Germinal center (tissue), 1 donor: ENCODE measurements around the gene GBA2.

Experiments used
- DNase-seq: peaks from one replicate; pipeline ENCODE4 v3.0.0; 2012; ENCODE audit warnings: mixed read lengths, low spot score

The GBA2 gene

DNA sequence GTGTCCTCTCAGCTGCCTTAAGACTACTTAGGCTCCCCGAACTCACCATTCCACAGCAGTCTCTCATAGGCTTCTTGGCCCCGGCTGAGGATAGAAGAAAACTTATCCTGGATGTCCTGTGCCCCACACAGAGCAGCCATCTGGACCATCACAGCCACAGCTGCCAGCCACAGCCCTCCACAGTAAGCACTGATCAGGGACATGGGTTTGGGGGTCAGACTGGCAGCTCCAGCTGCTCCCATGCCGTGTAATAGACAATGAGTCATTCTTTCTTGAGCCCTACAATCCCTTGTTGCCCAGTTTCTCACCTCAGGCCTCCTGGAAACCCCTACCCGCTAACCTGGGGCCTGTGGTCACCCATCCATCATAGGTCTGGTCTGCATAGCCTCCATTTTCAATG, 10.8 kb downstream of the GBA2 start:
- DNase-seq = no peak

DNA sequence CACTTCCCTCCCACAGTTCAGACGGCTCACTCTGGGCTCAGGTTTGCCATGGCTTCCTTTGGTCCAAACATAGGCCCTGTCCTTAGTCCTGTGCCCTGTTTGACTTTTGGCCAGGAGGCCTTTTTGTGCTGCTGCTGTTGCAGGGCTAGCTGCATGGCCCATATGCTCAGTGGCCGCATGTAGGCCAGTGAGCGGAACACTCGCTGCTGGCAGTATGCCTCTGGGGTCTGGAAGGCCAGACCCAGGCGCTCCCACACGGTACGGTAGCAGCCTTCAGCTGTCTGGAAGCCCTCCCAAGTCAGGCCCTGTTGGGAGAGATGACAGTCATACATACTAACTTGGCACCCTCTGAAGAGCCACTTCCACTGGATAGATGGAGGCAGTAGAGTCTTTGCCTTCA, 11.9 kb downstream of the GBA2 start:
- DNase-seq = no peak

DNA sequence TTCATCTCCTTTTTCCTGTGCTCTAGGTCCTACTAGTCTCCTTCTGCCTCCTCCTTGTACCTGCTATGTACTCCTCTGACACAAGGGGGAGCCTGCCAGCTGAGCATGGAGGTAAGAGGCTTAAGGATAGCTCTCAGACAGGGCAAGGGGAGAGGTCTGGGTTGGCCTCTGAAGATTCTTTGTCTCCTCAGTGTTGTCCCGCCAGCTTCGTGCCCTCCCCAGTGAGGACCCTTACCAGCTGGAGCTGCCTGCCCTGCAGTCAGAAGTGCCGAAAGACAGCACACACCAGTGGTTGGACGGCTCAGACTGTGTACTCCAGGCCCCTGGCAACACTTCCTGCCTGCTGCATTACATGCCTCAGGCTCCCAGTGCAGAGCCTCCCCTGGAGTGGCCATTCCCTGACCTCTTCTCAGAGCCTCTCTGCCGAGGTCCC, 12.8 kb downstream of the GBA2 start:
- DNase-seq = peak; percentile 76

DNA sequence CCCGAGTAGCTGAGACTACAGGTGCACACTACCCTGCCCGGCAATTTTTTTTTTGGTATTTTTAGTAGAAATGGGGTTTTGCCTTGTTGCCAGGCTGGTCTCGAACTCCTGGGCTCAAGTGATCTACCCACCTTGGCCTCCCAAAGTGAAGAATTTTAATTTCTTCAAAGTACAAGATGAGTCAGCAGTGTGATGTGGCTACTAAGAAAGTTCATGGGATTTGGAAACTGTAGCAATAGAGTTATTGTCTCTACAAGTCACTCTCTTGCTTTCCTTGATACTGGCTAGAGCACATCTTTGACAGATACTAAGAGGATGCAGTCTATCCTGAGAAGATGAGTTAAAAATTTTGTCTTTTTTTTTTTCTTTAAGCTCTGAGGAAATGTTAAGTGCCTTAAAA, 14.9 kb downstream of the GBA2 start:
- DNase-seq = no peak

DNA sequence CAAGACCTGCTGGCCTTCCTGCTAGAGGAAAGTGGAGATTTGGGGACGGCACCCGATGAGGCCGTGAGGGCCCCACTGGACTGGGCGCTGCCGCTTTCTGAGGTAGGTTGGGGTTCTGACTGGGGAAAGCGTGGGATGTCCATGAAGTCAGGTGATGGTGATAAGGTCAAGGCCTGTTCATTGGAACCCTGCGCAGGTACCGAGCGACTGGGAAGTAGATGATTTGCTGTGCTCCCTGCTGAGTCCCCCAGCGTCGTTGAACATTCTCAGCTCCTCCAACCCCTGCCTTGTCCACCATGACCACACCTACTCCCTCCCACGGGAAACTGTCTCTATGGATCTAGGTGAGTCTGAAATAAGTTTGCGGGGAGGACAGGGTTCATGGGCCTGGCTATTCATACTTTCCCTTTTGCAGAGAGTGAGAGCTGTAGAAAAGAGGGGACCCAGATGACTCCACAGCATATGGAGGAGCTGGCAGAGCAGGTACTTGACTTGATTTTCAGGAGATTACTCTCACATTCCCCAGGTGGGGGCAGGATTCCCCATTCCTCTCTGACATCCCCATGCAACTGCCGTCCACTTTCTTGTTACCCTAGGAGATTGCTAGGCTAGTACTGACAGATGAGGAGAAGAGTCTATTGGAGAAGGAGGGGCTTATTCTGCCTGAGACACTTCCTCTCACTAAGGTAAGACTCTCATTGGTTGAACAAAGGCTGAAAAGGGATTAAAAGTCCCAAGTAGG, 16.1 kb downstream of the GBA2 start:
- DNase-seq = peak; percentile 60

DNA sequence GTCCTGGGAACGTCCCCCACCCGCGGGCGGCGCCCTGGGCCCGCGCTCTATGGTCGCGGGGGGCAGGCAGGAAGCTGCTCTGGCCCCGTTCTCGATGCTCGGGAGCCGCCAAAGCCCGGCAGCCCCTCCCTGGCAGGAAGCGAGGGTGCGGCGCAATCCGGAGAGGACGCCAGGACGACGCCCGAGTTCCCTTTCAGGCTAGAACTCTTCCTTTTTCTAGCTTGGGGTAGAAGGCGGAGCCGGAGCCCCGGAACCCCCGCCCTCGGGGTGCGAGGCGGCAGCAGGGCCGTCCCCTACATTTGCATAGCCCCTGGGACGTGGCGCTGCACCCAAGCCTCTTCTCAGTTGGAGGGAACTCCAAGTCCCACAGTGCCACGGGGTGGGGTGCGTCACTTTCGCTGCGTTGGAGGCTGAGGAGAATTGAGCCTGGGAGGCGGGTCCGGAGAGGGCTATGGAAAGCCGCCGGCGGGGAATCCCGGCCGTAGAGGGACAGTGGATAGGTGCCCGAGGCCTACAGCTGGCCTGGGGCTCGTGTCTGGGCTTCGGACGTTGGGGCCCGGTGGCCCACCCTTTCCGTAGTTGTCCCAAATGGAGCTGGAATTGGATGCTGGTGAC, 16.7 kb downstream of the GBA2 start, which contains the start of the genes CREB3 and TLN1:
TSS of gene CREB3 (plus strand) at position 482 of the 615 bp plus-strand sequence. CDS start at position 589, 107 bp downstream.
TSS of gene TLN1 (minus strand) at position 11 of the 615 bp plus-strand sequence. CDS start 6,501 bp downstream, outside the sequence.
- DNase-seq = peak; percentile 99

DNA sequence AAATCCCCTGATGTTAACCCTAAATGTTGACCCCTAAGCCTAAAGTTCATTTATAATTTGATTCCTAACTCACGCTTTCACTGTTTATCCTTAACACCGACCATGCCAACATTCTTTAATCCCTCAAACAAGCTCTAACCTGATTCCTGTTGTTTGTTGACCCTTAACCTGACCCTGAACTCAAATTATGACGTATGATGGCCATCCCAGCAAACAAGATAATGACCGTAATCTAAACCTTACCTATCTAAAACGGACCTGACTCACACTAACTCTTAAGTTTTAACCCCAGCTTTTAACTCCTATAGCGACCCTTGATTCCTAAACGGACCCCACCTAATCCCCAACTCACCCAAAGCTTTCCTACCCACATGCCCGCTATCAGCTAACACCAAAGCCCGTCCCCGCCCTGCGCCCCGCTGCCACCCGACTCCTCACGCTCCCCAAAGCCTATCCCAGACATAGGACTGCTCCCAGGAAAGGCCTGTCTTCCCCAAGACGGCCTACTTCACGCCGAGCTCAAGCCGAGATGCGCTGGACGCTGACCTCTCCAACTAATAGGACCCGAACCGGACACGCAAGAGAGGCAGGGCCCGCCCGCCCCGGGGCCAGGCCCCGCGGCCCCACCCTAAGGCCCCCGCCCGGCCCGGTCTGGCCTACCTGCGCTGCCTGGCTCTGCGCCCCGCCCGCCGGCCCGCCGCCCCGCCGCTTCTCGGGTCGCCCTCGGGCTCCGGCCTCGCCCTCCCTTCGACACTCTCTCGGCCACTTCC, 17.4 kb downstream of the GBA2 start:
- DNase-seq = no peak

DNA sequence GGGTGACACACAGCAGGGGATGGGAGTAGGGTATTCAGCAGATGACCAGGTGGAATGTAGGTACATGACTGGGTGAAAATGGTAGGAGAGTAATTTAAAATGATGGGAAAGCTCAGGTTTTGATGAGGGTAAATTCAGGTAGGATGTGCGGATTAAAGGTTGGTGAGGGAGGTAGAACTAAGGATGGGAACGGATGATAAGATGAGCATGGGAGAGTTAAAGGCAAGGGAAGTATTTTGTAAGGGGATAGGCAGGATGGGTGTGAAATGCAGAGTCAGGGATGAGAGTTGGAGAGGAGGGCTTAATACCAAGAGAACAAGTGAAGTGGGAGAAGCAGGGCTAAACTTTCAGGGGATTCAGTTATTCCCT, 18.6 kb downstream of the GBA2 start:
- no peak for DNase-seq

DNA sequence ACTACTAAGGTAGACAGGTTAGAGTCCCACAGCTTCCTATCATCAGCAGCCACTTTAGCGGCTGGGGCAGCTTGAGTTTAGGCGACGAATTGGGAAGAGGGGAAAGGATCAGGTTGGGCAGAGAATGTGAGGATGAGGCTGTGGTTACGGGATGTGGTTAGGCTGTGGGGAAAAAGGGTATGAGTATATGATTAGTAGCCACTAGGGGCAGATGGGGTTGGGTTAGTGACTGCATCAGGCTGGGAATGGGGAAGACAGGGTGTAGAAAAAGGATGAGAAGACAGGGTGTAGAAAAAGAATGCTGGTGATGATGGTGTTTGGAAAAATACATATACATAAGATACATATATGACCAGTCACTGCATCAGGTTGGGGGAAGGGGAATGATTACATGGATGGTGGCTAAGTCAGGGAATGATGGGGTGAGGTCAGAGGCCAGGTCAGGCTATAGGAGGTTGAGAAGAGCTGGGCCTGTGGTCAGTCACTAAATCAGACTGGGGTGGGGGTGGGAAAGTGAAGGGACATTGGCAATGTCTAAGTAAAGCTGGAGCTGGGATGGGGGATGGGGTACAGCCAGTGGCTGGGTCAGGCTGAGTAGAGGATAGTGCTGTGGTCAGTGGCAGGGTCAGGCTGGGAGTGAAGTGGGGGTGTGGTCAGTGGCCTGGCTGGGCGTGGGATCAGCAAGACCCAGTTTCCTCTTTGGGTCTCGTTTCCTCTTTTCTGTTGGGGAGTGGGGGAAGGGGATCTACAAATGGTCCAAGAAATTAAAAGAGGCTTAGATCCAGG, 19.1 kb downstream of the GBA2 start:
- DNase-seq = peak; percentile 62

DNA sequence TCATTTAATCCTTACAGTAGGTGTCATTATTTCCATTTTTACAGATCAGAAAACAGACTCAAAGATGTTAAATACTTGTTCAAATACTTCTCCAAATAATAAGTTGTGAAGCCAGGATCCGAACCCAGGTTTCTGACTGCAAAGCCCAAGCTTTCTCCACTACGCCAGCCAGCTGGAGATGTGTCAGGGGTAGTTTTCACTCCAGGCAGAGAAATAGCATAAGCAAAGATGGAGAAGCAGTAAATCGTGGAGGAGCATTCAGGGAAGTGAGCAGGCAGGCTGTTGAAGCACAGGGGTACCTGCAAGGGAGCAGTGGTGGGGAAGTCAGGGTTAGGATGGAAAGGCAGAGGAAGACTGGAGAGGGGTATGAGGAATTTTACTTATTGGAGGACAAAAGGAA, 19.9 kb downstream of the GBA2 start:
- DNase-seq = no peak

DNA sequence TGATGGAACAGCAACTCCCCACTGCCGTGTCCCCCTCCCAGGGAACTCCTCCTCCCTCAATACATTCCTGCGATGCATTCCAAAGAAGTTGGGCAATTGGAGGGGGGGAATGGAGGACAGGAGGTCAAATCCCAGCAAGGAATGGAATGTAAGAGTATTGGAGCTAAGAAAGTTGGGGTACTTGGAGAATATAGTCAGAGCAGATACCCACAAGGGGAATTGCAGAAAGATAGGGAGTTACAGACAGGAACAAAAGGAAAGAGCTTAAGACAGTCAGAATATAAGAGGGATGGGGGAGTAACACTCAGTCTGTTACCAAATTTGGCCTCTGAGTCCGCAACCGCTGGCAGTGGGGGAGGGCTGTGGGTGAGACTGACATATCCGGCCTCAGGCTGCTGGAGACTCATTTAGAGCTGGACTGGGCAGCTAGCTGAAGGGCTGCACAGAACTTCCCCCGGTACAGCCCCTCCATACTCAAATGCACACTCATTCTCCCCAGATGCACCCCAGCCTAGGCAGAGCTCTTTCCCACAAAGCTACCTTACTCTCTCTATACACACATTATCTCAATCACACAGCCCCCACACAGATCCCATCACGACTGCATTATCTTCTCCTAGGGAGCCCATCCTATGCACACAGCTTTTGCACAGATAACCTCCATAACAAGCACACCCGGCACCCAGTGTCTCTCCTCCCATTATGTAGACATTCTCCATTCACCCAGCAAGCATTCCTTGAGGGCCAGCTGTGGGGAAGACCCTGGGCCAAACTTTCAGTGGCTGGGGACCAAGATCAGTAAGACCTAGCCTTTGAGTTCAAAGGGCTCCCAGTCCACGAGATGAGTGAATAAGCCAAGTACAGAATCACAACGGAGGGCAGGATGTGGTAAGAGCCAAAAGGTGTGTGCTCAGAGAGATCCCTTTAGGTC, 20.7 kb downstream of the GBA2 start:
- no peak for DNase-seq

DNA sequence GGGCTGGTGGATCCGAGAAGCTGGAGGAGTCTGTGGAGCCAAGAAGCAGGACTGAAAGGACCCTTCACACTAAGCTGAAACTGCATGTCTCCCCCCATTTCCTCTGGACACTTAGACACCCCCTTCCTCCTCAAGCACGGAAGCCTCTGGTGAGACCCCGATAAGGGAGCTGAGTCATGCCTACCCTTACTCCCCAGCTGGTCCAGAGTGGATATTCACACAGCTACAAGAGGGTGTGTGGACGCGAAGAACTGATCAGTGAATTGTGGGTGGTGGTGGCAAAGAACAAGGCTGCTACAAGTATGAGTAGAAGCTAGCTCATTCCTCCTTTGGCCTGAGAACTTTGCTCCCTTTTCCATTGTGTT, 21.4 kb downstream of the GBA2 start:
- DNase-seq = no peak

DNA sequence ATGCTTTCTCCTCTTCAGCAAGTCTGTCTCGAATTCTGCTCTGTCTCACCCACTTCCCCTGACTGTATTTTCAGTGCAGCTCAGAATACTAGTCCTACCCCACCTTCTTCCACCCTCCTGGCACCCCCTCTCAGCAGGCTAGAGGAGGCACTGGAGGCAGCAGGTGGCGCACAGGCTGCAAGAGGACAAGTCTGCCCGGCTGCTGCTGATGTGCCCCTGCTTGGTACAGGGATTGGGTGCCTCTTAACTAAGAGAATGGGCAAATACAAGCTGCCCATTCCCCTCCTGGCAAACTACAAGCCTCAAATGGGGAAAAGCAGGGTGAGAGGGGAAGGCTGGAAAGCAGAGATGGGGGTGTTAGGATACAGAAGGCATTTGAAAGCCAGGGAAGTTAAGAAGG, 22.1 kb downstream of the GBA2 start:
- DNase-seq = peak; percentile 59

DNA sequence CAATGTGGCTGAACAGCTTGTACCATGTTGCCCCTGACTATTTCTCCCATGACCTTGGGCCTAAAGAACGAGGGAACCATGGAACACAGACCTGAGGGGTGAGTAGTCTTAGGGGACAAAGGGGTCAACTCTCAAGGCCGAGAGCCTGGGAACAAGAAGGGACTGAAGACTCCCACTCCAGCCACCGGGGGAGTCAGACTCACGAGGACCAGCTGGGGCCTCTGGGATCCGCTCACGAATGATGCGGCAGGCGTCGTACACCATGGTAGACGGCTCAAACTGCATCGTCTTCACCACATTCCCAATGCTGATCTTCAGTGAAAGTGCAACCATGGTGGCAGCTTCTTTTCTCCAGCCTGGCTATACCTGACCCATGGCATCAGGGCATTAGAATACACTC, 23.7 kb downstream of the GBA2 start:
- DNase-seq = no peak

DNA sequence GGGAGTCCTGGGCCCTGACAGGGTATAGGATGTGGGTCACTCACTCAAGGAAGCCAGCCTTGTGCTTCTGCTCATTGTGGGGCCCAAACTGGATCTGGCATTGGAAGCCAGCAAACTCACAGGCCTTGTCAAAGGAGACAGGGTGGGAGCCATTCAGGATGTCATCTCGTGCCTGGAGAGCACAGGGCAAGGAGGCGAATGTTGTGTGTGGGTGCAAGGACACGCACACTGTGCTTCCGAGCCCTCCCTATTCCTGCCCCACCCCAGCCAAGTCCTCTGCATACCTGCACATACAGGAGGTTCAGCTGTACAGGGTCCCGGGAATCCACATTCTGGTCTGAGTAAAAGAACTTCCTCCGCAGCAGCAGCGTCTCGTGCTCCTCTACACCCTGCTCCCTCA, 25.1 kb downstream of the GBA2 start:
- DNase-seq = no peak

DNA sequence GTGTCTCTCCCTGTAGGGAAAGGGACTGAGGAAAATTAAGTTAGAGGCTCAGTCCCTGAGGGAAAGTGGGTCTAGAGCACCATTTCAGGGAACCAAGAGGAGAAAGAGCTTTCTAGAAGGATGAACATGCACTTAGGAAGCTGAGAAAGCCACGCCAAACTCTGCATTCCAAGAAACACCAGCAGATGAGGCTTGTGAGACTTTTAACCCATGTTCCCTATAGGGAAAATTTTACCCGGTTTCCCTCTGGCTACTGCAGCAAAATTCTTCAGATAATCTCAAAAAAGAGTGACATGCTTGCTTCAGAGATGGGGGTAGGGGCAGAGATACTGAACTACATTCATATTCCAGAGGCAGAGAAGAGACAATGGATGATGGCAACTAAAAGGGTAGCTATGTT, 25.6 kb downstream of the GBA2 start:
- DNase-seq = no peak

DNA sequence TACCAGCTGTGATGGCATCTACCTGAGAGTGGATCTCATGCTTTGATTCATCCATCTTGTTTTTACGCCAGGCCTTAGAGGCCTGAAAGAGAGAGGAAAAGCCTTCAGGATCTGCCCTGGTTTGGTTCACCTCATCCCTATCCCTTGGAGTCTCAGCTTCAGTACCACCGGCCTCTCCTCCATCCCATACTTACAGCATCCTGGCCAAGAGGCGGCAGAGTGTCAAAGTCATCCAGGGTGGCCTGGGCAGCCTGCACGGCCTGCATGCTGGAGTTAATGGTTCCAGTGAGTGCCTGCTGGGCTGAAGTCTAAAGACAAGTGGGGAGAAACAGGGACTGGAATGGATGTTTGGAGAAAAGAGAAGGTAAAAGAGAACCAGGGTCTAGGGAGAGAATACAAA, 29.5 kb downstream of the GBA2 start:
- DNase-seq = no peak

DNA sequence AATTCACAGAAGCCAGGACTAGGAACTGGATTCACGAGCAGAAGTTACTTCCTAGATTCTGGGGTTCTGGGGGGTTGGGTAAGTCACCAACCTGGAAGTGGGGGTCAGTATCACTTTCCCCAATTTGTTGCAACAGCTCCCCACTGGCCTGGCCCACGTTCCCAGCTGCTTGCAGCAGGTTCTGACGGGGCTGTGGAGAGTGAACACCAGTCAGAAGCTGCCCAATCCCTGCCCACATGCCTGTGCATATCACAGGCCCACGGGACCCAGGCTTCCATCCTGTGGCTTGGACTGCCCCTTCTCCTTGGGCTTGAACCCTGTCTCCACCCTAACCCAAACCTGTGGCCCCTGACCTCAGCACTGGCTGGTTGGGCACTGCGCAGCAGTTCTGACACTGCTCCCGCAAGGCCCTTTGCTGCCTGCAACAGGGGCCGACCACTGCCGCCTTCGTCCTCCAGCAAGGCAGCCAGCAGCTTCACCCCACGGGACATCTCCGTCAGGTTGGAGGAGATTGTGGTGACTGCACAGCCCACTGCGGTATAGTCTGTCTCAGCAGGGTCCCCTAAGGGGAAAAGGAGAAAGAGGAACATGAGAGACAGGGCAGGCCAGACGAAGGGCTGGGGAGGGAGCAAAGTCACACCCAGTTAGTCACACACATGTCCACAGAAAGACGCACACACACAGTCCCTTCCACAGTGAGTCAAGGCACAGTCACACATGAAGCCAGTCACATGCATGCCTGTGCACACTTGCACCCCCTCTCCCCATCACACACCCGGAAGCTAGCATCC, 30.1 kb downstream of the GBA2 start:
- peak; percentile 41 for DNase-seq

DNA sequence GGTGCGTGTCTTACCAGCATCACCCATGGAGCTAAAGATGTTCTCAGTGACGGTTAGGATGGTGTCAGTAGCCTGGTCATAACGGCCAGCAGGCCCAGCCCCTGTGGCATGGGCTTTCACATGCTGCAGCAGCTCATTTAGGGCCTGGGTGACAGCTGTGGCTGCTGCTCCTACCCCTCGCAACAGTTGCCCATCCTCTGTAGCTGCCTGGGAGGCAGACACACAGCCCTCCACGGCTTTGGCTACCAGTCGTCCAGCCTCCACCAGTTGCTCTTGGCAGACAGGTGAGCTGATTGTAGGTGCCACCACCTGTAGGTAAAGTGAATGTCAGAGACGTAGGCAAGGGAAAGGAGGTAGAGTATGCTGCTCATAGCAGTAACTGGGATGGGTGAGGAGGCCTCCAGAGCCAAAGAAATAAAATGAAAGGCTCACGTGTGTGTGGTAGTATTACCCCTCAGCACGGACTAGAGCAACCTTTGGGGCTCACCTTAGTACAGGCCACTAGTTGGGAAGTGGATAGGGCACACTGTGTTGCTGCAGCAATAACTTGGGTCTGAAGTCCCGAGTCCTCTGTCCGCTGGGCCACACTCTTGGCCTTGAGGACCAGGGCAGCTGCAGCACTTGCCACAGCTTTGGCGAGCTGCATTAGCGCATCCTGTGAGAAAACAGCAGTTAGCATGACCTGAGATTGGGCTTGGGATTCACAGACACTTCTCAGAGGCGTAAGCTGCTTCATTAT, 31.7 kb downstream of the GBA2 start:
- no peak for DNase-seq

DNA sequence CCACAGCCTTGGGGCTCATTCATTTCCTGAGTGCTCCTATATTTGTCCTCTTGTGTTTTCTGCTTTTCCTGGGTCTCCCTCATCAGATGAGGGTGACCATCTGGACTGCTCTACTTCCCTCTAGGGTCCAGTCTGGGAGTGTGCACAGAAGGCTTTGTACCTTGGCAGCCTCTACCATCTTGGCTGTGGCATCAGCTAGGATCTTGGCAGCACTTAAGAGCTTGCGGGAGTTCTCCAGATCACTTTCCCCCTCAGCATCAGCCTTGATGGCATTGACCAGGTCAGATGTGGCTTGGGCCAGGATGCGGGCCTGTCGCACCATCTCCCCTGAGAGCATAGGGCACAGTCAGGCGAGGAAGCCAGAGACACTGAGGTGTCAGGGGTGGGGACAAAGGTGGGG, 32.8 kb downstream of the GBA2 start:
- no peak for DNase-seq
